Right lobe of liver (tissue), 4 donors: ENCODE results near the gene SYNE1.

Source experiments
- CTCF ChIP-seq, 4 donors: fragments of 200-600 bp in 3 of 4; fragments of 450-650 bp in 1 of 4; IDR thresholded peaks; one replicate each; pipeline versions ENCODE4 v1.5.1 to v1.8.0; 2016 to 2022; ENCODE audit warnings: antibody characterized with exemption in 4 of 4, mild to moderate bottlenecking in 2 of 4
- POLR2A ChIP-seq: fragments of 450-650 bp; IDR thresholded peaks from one replicate; pipeline ENCODE4 v1.6.1; 2017; ENCODE audit warnings: antibody characterized with exemption, mild to moderate bottlenecking
- donor health status: DM: no; HTN: no; CAD: no.
- donor health status: DM: no; HTN: no; CAD: no.
- donor health status: DM: no; HTN: yes; CAD: no.

GRCh38 chr6:152189736-152190135 is 447.4 kb downstream of the SYNE1 start:
- TF ChIP-seq POLR2A (no peak), CTCF (IDR thresholded peaks at IDR 0.05) (no peak)
